NCI-H2227 treated with DMSO at 0.1 percent for 48 hours (cell line): ENCODE data around the gene PTK6.
"Not testable (repeated sequence)": the region's sequence is repeated elsewhere in the genome, so short reads cannot be mapped to it uniquely, and the experiment has no call there.

Experiments
- DNase-seq: peaks from one replicate; lab custom pipeline; 2025; lab: John Stamatoyannopoulos, UW

The PTK6 gene

DNA sequence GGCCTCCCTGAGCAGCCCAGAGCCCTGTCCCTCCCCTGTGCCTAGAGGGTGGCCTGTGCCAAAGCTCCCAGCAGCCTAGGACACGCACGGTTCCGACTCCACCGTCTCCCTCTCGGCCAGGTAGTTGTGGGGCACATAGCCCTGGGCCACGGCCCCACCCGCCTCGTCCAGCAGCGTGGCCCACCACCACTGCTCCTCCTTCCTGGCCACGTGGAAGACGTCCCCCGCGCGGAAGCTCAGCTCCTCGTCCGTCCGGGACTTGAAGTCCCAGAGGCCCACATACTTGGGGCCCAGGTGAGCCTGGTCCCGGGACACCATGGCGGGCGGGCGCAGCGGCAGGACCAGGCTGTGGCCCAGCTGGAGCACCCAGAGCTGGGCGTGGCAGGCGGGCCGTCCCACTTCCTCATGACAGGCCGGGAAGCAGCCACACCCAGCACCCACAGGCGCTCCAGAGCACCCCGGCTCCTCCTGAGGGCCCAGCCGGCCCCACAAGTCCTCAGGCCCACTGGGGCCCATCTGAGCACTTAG is at the start of gene PTK6:
Gene PTK6 (minus strand): TSS at position 380 of the 528 bp plus-strand sequence. CDS start 62 bp downstream, at position 318.
- no peak for DNase-seq

GRCh38 chr20:63586797-63587196 is 49.6 kb upstream of the PTK6 start:
- no peak for DNase-seq

GRCh38 chr20:63585616-63586565 is 48.7 kb upstream of the PTK6 start:
- no peak for DNase-seq

GRCh38 chr20:63582382-63583063 is 45.3 kb upstream of the PTK6 start:
- no peak for DNase-seq

GRCh38 chr20:63580796-63581461 is 43.8 kb upstream of the PTK6 start:
- no peak for DNase-seq

DNA sequence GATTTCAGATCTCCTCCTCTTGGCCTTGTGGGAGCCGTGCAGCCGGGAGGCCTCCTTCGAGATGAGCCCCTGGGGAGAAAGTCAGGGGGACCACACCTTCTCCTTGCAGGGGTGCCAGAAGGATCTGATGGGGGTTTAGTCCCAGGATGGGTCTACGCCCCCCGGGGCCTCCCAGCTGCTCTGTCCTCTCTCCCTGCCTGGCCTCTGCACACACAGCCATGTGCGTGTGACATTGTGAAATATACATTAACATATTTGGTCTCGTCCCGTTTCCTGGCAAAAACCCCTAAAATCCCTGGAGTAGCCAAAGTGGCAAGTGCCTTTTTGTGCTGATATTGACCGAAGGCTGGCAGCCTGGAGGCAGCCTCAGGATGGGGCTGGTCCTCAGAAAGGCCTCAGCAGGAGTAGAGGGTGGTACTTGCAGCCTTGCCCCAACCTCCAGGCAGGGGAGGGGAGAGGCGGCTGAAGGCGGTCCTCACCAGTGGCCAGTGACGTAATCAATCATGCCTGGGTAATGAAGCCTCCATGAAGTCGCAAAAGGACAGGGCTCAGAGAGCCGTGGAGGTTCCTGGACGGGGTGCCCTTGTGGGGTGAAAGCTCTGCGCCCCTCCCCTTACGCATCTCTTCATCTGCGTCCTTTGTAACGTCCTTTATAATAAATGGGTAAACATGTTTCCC is 42.0 kb upstream of the PTK6 start:
- DNase-seq = no peak

DNA sequence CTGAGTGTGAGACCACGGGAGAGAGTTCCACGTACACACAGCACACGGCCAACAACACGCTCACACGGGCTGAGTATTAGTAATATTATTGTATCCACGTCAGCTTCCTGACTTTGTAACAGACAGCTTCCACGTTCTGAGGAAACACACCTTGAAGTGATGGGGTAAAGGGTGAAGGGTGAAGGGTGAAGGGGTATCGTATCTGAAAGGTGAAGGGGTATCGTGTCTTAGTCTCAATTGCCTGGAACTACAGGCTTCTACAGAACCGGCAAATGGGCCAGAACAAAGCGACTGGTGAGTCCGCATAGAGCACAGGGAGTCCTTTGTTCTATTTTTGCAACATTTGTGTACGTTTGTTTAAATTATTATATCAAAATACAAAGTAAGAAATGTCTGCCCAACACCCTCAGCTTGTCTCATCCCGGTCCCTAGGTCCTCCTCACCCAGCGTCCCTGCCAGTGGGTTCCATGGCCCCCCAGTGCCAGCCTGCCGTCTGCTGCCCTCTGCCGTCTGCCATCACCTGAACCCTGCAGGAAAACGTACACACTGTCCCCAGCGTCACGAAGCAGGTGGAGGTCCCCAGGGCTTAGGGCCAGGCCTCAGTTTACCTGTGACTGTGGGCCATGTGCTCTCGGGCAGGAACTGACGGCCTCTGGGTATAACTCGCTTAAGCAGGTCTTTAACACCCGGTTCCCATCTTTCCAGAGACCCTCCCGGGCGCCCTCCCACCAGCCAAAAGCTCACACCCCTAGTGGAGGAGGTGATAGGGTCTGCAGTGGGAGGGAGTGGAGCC is 41.2 kb upstream of the PTK6 start:
- no peak for DNase-seq

DNA sequence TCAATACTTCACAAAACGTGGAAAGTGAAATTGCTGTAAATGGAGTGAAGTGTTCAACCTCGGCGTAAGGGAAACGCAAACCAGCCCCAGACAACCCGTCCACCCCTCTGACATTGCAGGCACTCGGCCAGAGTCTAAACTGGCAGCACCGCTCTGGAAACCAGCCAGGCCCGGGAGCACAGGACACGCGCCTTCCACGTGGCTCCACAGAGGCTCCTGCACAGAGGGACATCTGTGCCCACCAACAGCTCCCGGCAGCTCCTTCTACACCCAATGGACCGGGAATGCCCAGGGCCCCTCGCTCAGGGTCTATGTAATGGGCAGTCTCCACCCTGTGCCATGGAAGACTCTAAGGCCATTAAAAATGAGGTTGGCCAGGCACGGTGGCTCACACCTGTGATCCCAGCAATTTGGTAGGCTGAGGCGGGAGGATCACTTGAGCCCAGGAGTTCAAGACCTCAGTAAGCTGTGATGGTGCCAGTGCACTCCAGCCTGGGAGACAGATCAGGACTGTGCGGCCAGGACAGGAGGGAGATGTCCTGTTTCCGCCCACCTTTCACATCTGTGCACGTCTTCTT is 40.2 kb upstream of the PTK6 start:
- DNase-seq = no peak

GRCh38 chr20:63576311-63576710 is 39.1 kb upstream of the PTK6 start:
- DNase-seq = no peak

GRCh38 chr20:63574829-63575743 is 37.9 kb upstream of the PTK6 start:
- no peak for DNase-seq

DNA sequence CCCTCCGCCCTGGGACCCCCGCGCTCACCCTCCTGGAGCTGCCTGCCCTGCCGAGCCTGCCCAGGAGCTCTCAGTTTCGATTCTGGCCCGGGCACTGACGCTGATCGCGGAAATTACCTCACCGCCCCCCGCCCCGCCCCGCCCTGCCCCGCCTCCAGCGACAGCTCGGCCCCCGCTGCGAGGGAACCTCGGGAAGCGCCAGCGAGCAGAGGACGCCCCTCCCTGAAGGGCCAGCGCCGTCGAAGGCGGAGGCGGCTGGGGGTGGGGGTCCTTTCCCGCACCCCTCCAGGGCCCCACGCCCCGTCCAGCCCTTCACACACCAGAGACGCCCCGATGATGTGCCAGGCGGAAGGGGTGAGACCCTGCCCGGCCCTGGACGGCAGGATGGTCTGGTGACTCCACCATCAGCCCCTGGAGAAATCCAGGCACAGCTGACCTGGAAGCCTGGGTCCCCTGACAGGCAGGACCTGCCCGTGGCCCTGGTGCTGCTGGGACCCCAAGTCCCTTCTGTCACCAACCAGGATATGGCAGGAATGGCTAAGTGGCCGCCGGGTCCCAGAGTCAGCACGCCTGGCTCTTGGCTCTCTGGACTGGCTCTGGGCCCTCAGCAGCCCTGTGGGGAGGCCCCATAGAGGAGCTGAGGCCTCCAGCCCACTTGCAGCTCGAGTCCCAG is 37.1 kb upstream of the PTK6 start, which contains the start of gene HELZ2:
Gene HELZ2 (minus strand): TSS at position 84 of the 673 bp plus-strand sequence. CDS start 1,854 bp downstream, outside the sequence.
- DNase-seq = peak; percentile 65

DNA sequence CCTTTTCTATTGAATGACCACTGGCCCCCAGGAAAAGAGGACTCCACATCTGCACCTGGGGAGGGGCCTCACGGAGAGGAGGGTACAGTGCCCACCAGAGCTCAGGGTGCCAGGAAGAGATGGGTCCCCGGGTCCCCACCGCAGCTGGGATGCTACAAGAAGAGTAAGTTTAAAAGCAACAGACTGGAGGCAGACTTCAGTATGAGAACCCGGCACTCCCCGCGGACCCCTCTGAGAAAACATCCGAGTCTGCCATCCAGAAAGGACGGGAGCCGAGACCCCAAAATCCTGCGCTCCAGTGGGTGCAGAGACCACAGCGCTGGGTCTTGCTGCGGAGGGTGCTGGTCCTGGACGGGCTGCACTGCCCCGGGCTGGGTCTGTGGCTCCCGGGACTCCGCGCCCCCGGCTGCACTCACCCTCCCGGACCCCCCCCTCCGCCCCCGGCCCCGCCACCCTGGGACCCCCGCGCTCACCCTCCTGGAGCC is 36.5 kb upstream of the PTK6 start:
- DNase-seq = no peak

DNA sequence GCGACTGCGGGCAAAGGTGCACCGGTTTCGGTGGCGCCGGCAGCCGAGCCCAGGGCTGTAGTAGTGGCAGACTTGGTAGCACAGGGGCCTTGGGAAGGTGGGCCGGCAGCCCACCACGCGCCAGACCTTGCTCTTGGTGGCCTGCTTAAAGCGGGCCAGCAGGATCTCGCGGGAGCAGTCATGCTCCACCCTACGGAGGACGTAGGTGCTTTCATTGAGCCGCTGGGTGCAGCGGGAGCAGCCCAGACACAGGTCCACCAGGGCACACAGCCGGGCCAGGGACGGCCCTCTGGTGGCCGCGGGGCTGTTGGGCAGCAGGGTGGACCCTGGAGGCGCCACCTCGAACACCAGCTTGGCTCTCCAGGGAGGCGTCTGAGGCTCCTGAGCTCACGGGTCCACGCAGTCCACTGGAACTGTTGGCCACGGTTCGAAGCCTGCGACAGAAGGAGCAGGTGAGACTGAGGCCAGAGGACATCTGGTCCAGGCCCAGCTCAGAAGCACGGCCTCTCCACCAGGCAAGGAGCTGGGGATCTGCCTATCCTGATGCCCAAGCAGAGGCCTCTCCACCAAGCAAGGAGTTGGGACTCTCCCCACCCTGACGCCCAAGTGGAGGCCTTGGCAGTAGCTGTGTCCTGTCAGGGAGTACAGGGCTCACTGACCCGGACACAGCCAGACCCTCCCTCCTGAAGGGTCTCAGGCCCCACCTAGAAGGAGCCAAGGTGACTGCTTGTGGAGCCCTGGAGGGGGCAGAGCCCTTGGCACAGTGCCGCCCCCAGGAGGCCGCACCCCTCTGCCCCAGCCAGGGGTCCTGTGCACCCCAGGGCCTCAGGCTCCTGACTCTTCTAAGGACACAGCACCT is 35.8 kb upstream of the PTK6 start:
- DNase-seq = no peak

GRCh38 chr20:63572071-63572787 is 35.1 kb upstream of the PTK6 start:
- DNase-seq = no peak

GRCh38 chr20:63571087-63571478 is 33.9 kb upstream of the PTK6 start:
- DNase-seq = not testable (repeated sequence)

GRCh38 chr20:63570281-63571086 is 33.3 kb upstream of the PTK6 start:
- no peak for DNase-seq
